NOMO-1 treated with DMSO at 0.1 percent for 48 hours (cell line): ENCODE data around the gene MGAT5B.
"Not testable (repeated sequence)": the region's sequence is repeated elsewhere in the genome, so short reads cannot be mapped to it uniquely, and the experiment has no call there.

Experiments
- DNase-seq: peaks from one replicate; lab custom pipeline; 2025; ENCODE audit not compliant: unreplicated experiment; lab: John Stamatoyannopoulos, UW

MGAT5B gene

GRCh38 chr17:76868176-76868668 is at the start of gene MGAT5B:
Gene MGAT5B, plus strand, starts transcription at chr17:76868404. Its CDS starts 626 bp downstream, at chr17:76869030.
- DNase-seq: peak; percentile 52

- DNase-seq: no peak
Observed at GRCh38 chr17:76820039-76820438, 48.2 kb upstream of the MGAT5B start.

GRCh38 chr17:76820561-76820960 is 47.6 kb upstream of the MGAT5B start:
- no peak for DNase-seq

- DNase-seq: no peak
Observed at GRCh38 chr17:76822184-76822778, 45.9 kb upstream of the MGAT5B start.

GRCh38 chr17:76824093-76824492 is 44.1 kb upstream of the MGAT5B start:
- DNase-seq: no peak

GRCh38 chr17:76826330-76827068 is 41.7 kb upstream of the MGAT5B start:
- no peak for DNase-seq

GRCh38 chr17:76827736-76828135 is 40.5 kb upstream of the MGAT5B start:
- DNase-seq: no peak

GRCh38 chr17:76830987-76831715 is 37.1 kb upstream of the MGAT5B start:
- DNase-seq: no peak

- no peak for DNase-seq
Observed at GRCh38 chr17:76833034-76833644, 35.1 kb upstream of the MGAT5B start.

- DNase-seq: no peak
Observed at GRCh38 chr17:76833747-76834146, 34.5 kb upstream of the MGAT5B start.

- DNase-seq: no peak
Observed at GRCh38 chr17:76834870-76835269, 33.3 kb upstream of the MGAT5B start.

GRCh38 chr17:76840443-76840767 is 27.8 kb upstream of the MGAT5B start:
- no peak for DNase-seq

GRCh38 chr17:76840884-76841775 is 27.1 kb upstream of the MGAT5B start:
- DNase-seq: no peak

GRCh38 chr17:76841776-76842405 is 26.3 kb upstream of the MGAT5B start:
- DNase-seq: no peak

GRCh38 chr17:76843068-76843467 is 25.1 kb upstream of the MGAT5B start:
- DNase-seq: not testable (repeated sequence)

GRCh38 chr17:76843703-76844484 is 24.3 kb upstream of the MGAT5B start:
- no peak for DNase-seq

- no peak for DNase-seq
Observed at GRCh38 chr17:76844485-76844829, 23.7 kb upstream of the MGAT5B start.

- no peak for DNase-seq
Observed at GRCh38 chr17:76844846-76845245, 23.4 kb upstream of the MGAT5B start.

GRCh38 chr17:76845541-76846017 is 22.6 kb upstream of the MGAT5B start:
- DNase-seq: no peak
